Stimulated activated CD4-positive, alpha-beta T cell treated with anti-CD3 and anti-CD28 coated beads, Interleukin-1b, Interleukin-23, amount 100 ng/mL, for 4 hours (primary cell): Measurements from ENCODE around the gene SLC14A1.

Source experiments
- DNase-seq, 2 donors: peaks; one replicate each; pipeline ENCODE4 v3.0.0-alpha.2; 2020; ENCODE audit warnings: low read depth in 2 of 2

The SLC14A1 gene

GRCh38 chr18:45723567-45724355 is at the start of gene SLC14A1:
Gene SLC14A1, plus strand, starts transcription at chr18:45724181. Its CDS starts 6,140 bp downstream, at chr18:45730321.
- no peak for DNase-seq

- no peak for DNase-seq
Observed at GRCh38 chr18:45677276-45677807, 46.6 kb upstream of the SLC14A1 start.

- DNase-seq: no peak
Observed at GRCh38 chr18:45678441-45678840, 45.5 kb upstream of the SLC14A1 start.

- no peak for DNase-seq
Observed at GRCh38 chr18:45678850-45679249, 45.1 kb upstream of the SLC14A1 start.

GRCh38 chr18:45680066-45680690 is 43.8 kb upstream of the SLC14A1 start:
- no peak for DNase-seq

GRCh38 chr18:45682181-45682580 is 41.8 kb upstream of the SLC14A1 start:
- no peak for DNase-seq

GRCh38 chr18:45684341-45685115 is 39.5 kb upstream of the SLC14A1 start:
- no peak for DNase-seq

GRCh38 chr18:45686891-45687611 is 36.9 kb upstream of the SLC14A1 start:
- no peak for DNase-seq

- DNase-seq: no peak
Observed at GRCh38 chr18:45687621-45688020, 36.4 kb upstream of the SLC14A1 start.

GRCh38 chr18:45688113-45688512 is 35.9 kb upstream of the SLC14A1 start:
- DNase-seq: no peak

GRCh38 chr18:45688833-45689232 is 35.1 kb upstream of the SLC14A1 start:
- peak; percentile 39 to 62 for DNase-seq

GRCh38 chr18:45689396-45689795 is 34.6 kb upstream of the SLC14A1 start:
- no peak for DNase-seq

- peak; percentile 61 to 73 for DNase-seq
Observed at GRCh38 chr18:45690975-45691815, 32.8 kb upstream of the SLC14A1 start.

GRCh38 chr18:45691816-45692179 is 32.2 kb upstream of the SLC14A1 start:
- no peak for DNase-seq

GRCh38 chr18:45702708-45703265 is 21.2 kb upstream of the SLC14A1 start:
- DNase-seq: no peak

GRCh38 chr18:45708831-45709230 is 15.2 kb upstream of the SLC14A1 start:
- DNase-seq: no peak

- no peak for DNase-seq
Observed at GRCh38 chr18:45712061-45712460, 11.9 kb upstream of the SLC14A1 start.

- no peak for DNase-seq
Observed at GRCh38 chr18:45713239-45713638, 10.7 kb upstream of the SLC14A1 start.

- no peak for DNase-seq
Observed at GRCh38 chr18:45715212-45715780, 8.7 kb upstream of the SLC14A1 start.

GRCh38 chr18:45719106-45719505 is 4.9 kb upstream of the SLC14A1 start:
- no peak for DNase-seq
